ENCODE results near the gene PTP4A1.
A peak's percentile ranks its signal among the peaks of the same experiment; 100 is the strongest.
"Not testable (repeated sequence)": the region's sequence is repeated elsewhere in the genome, so short reads cannot be mapped to it uniquely, and the experiment has no call there.

Gene PTP4A1

DNA sequence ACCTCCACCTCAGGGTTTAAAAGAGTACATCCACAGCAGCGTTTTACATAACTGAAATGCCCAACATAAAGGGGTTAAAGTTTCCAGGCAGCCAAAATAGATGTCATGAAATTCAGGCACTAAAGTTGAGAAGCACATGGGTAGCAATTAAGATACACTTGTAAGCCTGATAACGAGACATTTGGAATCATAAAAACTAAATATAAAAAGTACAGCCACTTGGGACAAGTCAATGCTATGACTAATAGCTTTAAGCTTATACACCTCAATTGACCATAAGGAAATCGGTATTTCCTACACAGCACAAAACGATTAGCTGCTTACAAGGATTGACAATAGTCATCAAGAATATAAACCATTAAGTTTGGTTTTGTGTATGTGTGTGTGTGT, 11.8 kb downstream of the PTP4A1 start:
- FAIRE-seq = peak; percentile 85

DNA sequence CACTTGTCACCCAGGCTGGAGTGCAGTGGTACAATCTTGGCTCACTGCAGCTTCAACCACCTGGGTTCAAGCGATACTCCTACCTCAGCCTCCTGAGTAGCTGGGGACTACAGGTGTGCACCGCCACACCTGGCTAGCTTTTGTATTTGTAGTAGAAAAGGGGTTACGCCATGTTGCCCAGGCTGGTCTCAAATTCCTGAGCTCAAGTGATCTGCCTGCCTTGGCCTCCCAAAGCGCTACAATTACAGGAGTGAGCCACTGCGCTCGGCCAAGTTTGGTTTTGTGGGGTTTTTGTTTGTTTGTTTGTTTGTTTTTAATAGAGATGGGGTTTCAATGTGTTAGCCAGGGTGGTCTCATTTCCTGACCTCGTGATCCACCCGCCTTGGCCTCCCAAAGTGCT, 12.3 kb downstream of the PTP4A1 start:
- no peak for FAIRE-seq

DNA sequence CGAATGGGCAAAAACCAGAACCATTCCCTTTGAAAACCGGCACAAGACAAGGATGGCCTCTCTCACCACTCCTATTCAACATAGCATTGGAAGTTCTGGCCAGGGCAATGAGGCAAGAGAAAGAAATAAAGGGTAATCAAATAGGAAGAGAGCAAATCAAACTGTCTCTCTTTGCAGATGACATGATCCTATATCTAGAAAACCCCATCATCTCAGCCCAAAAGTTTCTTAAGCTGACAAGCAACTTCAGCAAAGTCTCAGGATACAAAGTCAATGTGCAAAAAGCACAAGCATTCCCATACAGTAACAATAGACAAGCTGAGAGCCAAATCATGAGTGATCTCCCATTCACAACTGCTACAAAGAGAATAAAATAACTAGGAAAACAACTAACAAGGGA, 13.4 kb downstream of the PTP4A1 start:
- not testable (repeated sequence) for FAIRE-seq

DNA sequence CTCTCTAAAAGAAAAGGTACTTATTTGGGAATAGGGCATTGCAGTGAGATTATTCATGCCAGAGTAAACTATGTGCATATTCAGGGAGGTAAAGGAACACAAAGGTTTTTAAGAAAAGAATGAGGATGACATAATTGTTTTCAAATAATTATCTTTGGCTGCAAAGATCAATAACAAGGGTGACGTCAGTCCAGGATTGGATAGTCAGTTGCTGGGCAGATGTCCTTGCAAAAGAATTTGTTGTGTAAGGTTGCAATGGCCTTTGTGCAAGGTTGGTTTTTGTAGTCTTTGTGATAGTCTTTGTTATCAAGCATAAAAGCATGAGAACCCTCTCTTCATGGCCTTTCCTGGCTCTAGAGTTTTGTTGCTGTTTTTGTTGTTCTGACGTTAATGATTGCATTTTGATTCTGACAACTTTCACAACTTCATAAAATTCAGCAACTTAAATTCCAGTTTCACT, 17.7 kb downstream of the PTP4A1 start:
- FAIRE-seq = no peak

DNA sequence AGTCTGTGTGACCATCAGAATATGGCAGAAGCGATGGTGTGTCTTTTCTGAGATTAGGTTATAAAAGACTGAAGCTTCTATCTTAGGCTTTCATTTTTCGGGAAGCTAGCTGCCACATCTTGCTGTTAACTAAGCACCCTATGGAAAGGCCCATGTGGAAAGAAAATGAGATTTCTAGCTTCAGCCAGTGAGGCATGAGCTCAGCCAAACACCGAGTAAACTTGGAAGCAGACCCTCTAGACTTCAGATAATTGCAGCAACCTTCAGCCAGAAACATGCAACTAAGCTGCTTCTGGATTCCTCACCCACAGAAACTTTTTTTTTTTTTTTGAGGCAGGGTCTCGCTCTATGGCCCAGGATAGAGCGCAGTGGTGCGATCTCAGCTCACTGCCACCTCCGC, 20.6 kb downstream of the PTP4A1 start:
- no peak for FAIRE-seq

DNA sequence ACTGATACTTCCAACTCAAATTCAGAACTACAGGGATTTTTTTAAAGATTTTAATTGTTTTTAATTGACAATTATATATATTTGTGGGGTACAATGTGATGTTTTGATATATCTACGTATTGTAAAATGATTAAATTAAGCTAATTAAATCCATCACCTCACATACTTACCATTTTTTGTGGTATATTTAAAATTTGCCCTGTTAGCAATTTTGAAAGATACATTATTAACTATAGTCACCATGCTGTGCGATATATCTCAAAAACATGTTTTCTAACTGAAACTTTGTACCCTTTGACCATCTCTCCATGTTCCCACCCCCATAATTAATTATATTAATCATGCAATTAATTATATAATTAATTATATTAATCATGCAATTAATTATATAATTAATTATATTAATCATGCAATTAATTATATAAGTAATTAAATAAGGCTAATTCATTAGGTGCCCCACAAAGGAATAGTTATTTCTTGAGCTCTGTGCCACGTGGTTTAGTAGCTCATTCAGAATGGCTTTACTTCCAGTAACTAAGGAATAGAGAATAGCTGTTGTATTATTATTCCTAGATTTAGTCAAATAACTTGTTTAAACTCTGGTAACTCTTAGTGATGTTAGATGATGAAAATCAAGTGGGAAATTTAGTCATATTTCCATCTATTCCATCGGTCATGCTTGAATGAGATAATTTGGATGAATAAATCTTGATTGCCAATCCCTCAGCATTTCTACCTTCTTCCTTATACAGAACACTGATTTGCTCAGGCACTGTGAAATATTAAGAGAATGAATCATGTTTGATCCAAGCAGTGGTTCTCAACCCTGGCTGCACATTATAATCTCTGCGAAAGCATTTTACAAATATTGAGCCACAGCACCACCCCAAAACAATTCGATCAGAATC, 25.1 kb downstream of the PTP4A1 start:
- FAIRE-seq = peak; percentile 56

DNA sequence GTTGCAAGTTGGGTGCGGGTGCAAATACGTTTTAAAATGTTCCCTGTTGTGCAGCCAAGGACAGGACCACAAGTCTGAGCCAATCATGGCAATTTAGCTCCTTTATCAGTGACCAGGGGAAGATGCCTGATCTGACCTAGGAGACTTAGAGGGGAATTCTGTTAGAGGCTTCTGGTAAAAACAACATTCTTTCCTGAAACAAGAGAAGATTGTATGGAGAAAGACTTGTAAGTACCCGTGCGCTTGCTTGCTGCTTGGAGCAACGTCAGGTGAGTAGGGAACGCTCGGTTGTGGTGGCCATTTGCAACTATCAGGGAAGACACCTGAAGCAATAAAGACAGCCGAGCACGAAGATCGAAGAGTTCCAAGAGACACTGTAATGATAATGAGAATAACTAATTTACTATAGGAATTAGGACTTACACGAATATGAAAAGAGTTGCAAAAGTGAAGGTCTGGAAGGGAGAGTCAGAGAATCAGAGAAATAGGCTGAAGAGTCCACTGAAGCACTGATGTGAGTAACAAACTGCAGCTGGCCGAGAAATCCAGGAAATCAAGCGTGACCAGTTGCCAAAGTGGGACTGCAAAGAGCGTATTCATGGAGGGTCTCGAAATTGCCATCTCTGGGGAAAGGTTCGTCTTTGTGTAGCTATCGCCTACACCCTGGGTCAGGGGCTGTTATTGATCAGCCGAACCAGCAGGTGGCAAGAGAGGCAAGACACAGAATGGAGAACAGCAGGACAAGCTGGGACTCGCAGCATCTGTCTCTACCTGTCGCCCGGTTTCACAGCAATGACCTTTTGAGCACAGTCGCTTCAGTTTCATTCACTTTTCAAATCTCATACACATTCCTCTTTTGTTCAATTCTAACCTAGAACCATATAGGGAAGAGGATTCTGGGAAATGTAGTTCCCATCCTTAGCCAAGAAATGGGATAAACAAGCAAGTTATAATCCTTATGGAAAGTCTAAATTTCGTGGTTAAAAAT, 26.1 kb downstream of the PTP4A1 start:
- no peak for FAIRE-seq

DNA sequence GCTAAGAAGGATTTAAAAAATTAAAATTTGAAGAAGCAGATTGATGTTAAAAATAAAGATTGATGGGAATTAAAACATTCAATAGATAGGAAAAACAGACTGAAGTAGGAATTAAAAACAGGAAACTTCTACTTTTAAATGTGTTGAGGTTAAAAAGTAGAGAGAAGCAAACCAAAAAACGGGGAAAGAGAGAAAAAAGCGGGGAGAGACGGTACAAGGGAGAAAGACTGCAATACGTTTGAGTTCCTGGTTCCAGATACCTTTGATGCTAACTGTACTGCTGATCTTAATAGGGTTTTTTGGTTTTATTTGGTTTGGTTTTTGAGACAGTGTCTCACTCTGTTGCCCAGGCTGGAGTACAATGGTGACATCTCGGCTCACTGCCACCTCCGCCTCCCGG, 27.0 kb downstream of the PTP4A1 start:
- no peak for FAIRE-seq

DNA sequence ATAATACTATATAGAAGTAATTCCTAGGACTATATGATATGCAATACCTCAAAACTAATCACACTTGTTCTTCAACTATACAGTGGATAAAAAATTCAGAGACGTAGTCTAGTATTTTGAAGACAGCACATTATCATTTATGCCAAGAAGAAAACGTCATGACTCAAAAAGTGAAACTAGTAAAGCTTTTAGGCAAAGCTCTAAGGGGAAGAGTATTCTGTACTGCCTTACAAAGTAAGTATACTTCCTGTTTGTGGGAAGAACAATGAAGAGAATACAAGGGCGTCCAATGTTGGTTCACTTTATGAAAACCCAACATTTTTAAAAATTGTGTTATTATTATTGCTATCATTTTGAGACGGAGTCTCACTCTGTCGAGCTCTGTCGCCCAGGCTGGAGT, 27.9 kb downstream of the PTP4A1 start:
- no peak for FAIRE-seq

DNA sequence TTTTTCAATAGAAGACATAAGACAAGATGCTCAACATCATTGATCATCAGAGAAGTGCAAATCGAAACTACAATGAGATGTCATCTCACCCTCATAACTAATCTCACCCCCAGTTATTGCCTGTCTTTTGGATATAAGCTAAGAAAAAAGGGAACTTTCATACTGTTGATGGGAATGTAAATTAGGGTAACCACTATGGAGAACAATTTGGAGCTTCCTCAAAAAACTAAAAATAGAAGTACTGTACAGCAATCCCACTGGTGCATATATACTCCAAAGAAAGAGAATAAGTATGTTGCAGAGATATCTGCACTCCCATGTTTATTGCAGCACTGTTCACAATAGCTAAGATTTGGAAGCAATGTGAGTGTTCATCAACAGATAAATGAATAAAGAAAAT, 37.0 kb downstream of the PTP4A1 start:
- FAIRE-seq = no peak

DNA sequence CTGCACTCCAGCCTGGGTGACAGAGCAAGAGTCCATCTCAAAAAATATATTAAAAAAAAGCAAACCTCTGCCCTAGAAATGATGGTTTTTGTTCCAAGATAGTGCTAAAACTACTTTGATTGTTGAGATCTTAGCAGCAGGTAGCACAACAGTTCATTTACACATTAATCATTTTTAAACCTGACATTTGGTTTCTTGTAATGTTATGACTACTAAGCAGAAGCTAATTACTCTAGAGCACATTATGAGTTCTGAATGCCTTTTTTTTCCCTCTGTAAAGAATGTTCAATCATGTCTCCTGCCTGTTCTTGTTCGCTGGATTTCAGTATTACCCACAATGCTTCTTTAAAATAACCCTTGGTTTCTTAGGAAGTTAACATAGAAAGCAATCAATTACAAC, 38.7 kb downstream of the PTP4A1 start:
- FAIRE-seq = peak; percentile 80

DNA sequence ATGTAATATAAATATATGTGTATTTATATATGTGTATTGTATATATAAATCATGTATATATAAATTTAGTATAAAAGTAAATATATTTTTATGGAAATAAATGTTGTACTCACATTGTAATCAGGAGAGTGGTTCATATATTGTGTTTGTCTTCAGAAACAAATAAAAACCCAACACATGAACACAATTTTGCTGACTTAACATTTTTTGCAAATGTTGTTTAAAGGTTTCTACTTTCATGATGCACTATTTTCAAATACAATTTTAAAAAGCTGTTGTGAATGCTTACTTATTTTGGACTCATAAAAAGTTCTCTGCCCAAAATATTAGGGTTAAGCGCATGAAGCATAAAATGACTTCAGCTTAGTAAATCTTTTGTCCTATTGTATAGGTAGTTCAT, 39.3 kb downstream of the PTP4A1 start:
- FAIRE-seq = no peak

DNA sequence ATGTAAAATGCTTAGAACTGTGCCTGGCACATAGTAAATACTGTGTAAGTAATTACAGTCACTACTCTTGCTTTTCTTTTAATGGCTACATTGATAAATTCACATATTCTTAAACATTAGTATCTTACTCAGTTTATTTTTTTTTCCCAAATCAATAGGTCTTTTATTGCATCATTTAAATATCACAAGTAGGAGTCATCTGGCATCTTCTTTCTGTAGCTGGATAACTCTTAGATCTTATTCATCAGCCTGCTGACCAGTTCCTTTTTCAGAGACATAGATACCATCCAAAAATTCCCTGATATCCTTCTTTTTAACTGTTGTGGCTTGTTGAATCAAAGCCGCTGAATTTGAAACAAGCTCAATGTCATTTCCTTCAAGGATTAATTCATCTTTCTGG, 43.3 kb downstream of the PTP4A1 start:
- FAIRE-seq = no peak
